ENCODE measurements around the gene METTL22.

The METTL22 gene

GRCh38 chr16:8665529-8665928 lies 44.0 kb downstream of the METTL22 start:
- no peak for DNase-seq (ENCODE audit: low read depth in 2 of 2)

GRCh38 chr16:8667492-8667891 lies 46.0 kb downstream of the METTL22 start:
- DNase-seq (ENCODE audit: low read depth in 2 of 2): no peak

GRCh38 chr16:8668113-8668512 lies 46.6 kb downstream of the METTL22 start:
- no peak for DNase-seq (ENCODE audit: low read depth in 2 of 2)

GRCh38 chr16:8669481-8669880 lies 48.0 kb downstream of the METTL22 start:
- DNase-seq (ENCODE audit: low read depth in 2 of 2): no peak

- no peak for DNase-seq (ENCODE audit: low read depth in 2 of 2)
Observed at GRCh38 chr16:8670014-8670560, 48.6 kb downstream of the METTL22 start.

GRCh38 chr16:8673611-8674412 lies 52.3 kb downstream of the METTL22 start:
- no peak for DNase-seq (ENCODE audit: low read depth in 2 of 2)

GRCh38 chr16:8674413-8675022 lies 53.0 kb downstream of the METTL22 start, which contains the start of gene ABAT:
Gene ABAT, plus strand, starts transcription at chr16:8674617. Its CDS starts 61,123 bp downstream, at chr16:8735740.
- peak; percentile 71 to 85 for DNase-seq (ENCODE audit: low read depth in 2 of 2)

- DNase-seq (ENCODE audit: low read depth in 2 of 2): peak; percentile 14 to 44
Observed at GRCh38 chr16:8675183-8676159, 54.0 kb downstream of the METTL22 start.

GRCh38 chr16:8676160-8676547 lies 54.7 kb downstream of the METTL22 start:
- no peak for DNase-seq (ENCODE audit: low read depth in 2 of 2)

GRCh38 chr16:8676737-8677375 lies 55.4 kb downstream of the METTL22 start:
- DNase-seq (ENCODE audit: low read depth in 2 of 2): no peak

- no peak for DNase-seq (ENCODE audit: low read depth in 2 of 2)
Observed at GRCh38 chr16:8677481-8677880, 56.0 kb downstream of the METTL22 start.

GRCh38 chr16:8678068-8678927 lies 56.8 kb downstream of the METTL22 start:
- DNase-seq (ENCODE audit: low read depth in 2 of 2): no peak

- no peak for DNase-seq (ENCODE audit: low read depth in 2 of 2)
Observed at GRCh38 chr16:8679151-8679550, 57.7 kb downstream of the METTL22 start.

- DNase-seq (ENCODE audit: low read depth in 2 of 2): no peak
Observed at GRCh38 chr16:8682551-8683259, 61.2 kb downstream of the METTL22 start.

GRCh38 chr16:8683640-8684039 lies 62.1 kb downstream of the METTL22 start:
- no peak for DNase-seq (ENCODE audit: low read depth in 2 of 2)

GRCh38 chr16:8685617-8686016 lies 64.1 kb downstream of the METTL22 start:
- DNase-seq (ENCODE audit: low read depth in 2 of 2): no peak

GRCh38 chr16:8686031-8686621 lies 64.6 kb downstream of the METTL22 start:
- DNase-seq (ENCODE audit: low read depth in 2 of 2): no peak

- no peak for DNase-seq (ENCODE audit: low read depth in 2 of 2)
Observed at GRCh38 chr16:8686879-8687278, 65.4 kb downstream of the METTL22 start.

GRCh38 chr16:8689686-8690085 lies 68.2 kb downstream of the METTL22 start:
- no peak for DNase-seq (ENCODE audit: low read depth in 2 of 2)

All from stimulated activated CD4-positive, alpha-beta T cell treated with anti-CD3 and anti-CD28 coated beads, Interleukin-15, amount 100 ng/mL, for 48 hours (primary cell).